ENCODE measurements around the gene KRT78.

DNA sequence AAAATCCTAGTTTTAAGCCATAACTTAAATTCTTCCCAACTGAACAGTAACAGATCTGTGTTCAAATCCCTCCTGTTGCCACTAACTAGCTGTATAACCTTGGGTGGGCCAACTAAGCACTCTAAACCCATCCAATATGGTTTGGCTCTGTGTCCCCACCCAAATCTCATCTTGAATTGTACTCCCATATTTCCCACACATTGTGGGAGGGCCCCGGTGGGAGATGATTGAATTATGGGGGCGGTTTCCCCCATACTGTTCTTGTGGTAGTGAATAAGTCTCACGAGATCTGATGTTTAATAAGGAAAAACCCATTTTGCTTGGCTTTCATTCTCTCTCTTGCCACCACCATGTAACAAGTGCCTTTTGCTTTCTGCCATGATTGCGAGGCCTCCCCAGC lies 33.6 kb downstream of the KRT78 start:
- TF ChIP-seq EZH2 (IDR thresholded peaks at IDR 0.05) (no peak), FOXP2 (optimal IDR thresholded peaks at IDR 0.05; ENCODE audit: control extremely low read depth, extremely low read length, insufficient read depth) (no peak), POLR2AphosphoS5 (IDR thresholded peaks at IDR 0.05; ENCODE audit: borderline replicate concordance, low read depth, low read length) (no peak)
